MCF 10A (cell line): ENCODE measurements around the gene KRTAP10-8. TPM values are rescaled to one million over a fixed set of nuclear protein-coding genes. Genes with fewer than 3 reads are reported as not detected.
"Not testable (repeated sequence)": the region's sequence is repeated elsewhere in the genome, so short reads cannot be mapped to it uniquely, and the experiment has no call there.

ENCODE experiments used
- BruUV-seq: library from RNA; stranded (reverse); fragments of 400-500 nt; replicated peaks from 2 replicates; lab custom pipeline; 2021; lab: Mats Ljungman, UMichigan
- CTCF ChIA-PET: fragments of 300-600 bp; sonication (Branson Sonifier 250); formaldehyde crosslinking; extraction: SDS; loops from one replicate; lab custom pipeline; 2021; ENCODE audit warnings: antibody characterized with exemption, inconsistent platforms; lab: Yijun Ruan, JAX
- POLR2A ChIA-PET: fragments of 300-600, 350-650 bp; sonication (Branson Sonifier 250); formaldehyde crosslinking; extraction: SDS; loops from one replicate; lab custom pipeline; 2020; ENCODE audit warnings: antibody characterized with exemption, inconsistent platforms; lab: Yijun Ruan, JAX
- DNase-seq: peaks from one replicate; pipeline ENCODE4 v3.0.0-alpha.2; 2018; ENCODE audit not compliant: unreplicated experiment
- H3K27ac Mint-ChIP-seq: one replicate; pipeline ENCODE4 v1.8.0; 2022; ENCODE audit warnings: mild to moderate bottlenecking, low read depth, mixed read lengths; ENCODE audit not compliant: unreplicated experiment
- H3K27me3 Mint-ChIP-seq: one replicate; pipeline ENCODE4 v1.8.0; 2022; ENCODE audit warnings: mixed read lengths; ENCODE audit not compliant: insufficient read depth, unreplicated experiment
- H3K36me3 Mint-ChIP-seq: one replicate; pipeline ENCODE4 v1.8.0; 2022; ENCODE audit warnings: mild to moderate bottlenecking, moderate library complexity, mixed read lengths; ENCODE audit not compliant: insufficient read depth, unreplicated experiment
- H3K4me1 Mint-ChIP-seq: one replicate; pipeline ENCODE4 v1.8.0; 2022; ENCODE audit warnings: mixed read lengths; ENCODE audit not compliant: insufficient read depth, unreplicated experiment
- H3K4me3 Mint-ChIP-seq: one replicate; pipeline ENCODE4 v1.8.0; 2022; ENCODE audit warnings: mild to moderate bottlenecking, moderate library complexity, mixed read lengths; ENCODE audit not compliant: unreplicated experiment
- H3K9me3 Mint-ChIP-seq: one replicate; pipeline ENCODE4 v1.8.0; 2022; ENCODE audit warnings: mixed read lengths; ENCODE audit not compliant: unreplicated experiment
- intact Hi-C: fragments of 100-400 bp; cut with micrococcal nuclease; formaldehyde crosslinking; loops from 2 replicates; pipeline ENCODE4 v1.14.1; 2022
- total RNA-seq: library from RNA; stranded (reverse); gene quantifications from 2 replicates; pipeline ENCODE4 v1.2.3, GENCODE V29; 2022
- TF ChIP-seq, protein P1 (sequence below): fragments of 200-600 bp; IDR thresholded peaks from one replicate; pipeline ENCODE4 v1.8.0; 2022; ENCODE audit warnings: antibody characterized with exemption, mild to moderate bottlenecking; ENCODE audit not compliant: unreplicated experiment

The KRTAP10-8 gene
- total RNA-seq, 1 experiment from 2014 or later = not detected

DNA sequence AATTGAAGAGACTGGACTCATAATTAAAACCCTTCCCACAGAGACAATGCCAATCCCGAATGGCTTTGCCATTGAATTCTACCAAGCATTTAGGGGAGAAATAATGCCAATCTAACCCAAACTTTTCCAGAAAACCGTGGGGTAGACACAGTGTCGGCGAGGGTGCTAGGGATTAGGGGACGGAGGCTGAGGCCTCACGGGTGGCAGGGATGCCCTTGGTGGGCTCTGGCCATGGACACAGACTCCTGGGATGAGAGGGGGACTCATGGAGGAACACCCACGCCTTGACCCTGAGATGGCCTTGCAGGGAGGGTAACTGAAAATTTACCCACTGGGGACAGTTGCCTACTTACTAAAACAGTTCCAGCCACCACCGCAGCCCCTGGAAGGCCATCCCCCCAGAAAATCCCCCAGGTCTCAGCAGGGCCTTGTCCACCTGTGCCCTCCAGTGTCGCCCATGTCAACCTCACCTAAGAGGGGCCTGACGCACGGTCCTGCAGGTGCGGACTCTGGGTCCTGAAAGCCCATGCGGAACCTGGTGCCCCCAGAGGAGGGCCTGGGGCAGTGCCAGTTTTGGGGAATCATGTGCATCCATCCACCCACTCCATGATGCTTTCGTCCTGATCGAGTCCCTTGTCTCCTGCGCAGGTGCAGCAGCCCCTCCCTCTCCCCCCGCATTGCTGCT, 33.4 kb upstream of the KRTAP10-8 start:
- ChIA-PET CTCF (no interaction called here), POLR2A (no interaction called here)
- peaks cover 16% of the 10 kb centered on the region for H3K9me3 Mint-ChIP-seq
- H3K27me3 Mint-ChIP-seq = peaks cover 35% of the 10 kb centered on the region
- no peak for DNase-seq
- intact Hi-C loops = no loop called here
- H3K27ac Mint-ChIP-seq = no peak overlapping the region
- no peaks in the 10 kb centered on the region for H3K36me3 Mint-ChIP-seq
- H3K4me3 Mint-ChIP-seq = no peak overlapping the region
- TF ChIP-seq, protein P1, sequence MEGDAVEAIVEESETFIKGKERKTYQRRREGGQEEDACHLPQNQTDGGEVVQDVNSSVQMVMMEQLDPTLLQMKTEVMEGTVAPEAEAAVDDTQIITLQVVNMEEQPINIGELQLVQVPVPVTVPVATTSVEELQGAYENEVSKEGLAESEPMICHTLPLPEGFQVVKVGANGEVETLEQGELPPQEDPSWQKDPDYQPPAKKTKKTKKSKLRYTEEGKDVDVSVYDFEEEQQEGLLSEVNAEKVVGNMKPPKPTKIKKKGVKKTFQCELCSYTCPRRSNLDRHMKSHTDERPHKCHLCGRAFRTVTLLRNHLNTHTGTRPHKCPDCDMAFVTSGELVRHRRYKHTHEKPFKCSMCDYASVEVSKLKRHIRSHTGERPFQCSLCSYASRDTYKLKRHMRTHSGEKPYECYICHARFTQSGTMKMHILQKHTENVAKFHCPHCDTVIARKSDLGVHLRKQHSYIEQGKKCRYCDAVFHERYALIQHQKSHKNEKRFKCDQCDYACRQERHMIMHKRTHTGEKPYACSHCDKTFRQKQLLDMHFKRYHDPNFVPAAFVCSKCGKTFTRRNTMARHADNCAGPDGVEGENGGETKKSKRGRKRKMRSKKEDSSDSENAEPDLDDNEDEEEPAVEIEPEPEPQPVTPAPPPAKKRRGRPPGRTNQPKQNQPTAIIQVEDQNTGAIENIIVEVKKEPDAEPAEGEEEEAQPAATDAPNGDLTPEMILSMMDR = no peak
- no TSS peak for BruUV-seq
- H3K4me1 Mint-ChIP-seq = peaks cover 7% of the 10 kb centered on the region

DNA sequence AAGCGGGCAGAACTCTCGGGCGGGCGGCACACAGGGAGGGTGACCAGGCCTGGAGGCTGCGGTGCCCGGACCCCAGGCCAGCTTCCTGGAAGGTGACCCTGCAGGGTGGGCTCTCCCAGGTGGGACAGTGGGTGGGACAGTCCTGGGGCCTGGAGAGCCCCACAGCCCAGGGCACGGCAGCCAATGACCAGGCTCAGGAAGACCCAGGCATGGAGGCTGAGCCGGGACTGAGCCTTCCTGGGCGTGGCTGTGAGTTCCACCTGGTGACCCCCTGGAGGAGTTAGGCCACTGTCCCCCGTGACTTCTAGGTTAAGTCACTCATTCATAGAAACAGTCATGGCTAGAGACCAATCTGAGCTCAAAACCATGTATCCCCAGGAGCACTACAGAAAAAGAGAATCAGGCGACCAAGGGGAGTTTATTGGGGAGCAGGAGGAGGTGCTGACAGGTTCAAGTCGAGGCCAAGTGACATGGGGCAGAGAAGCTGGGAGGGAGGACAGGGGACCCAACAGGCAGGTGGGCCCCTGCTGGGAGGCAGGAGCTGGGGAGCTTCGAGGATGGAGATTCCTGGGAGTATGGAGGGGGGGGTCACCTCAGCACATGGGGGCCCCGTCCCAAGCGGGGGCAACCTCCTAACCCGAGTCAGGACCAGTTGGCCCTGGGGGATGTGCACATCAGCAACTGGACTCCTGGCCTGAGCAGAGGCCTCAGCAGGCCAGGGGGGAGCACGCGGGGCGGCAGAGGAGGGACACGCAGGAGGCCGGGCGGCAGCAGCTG, 32.6 kb upstream of the KRTAP10-8 start:
- TF ChIP-seq, protein P1 = no peak
- CTCF ChIA-PET = no interaction called here

DNA sequence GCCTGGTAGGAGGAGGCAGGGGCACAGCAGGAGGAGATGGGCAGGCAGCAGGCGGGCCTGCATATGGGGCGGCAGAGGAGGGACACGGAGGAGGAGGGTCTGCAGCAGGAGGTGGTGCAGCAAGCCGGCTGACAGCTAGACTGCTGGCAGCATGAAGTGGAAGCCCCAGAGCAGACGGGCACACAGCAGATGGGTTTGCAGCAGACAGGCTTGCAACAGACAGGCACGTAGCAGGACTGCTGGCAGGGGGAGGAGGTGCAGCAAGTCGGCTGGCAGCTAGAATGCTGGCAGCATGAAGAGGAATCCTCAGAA, 32.1 kb upstream of the KRTAP10-8 start:
- H3K27ac Mint-ChIP-seq = no peak overlapping the region
- TF ChIP-seq, protein P1 = no peak
- no peak overlapping the region for H3K4me3 Mint-ChIP-seq
- no peaks in the 10 kb centered on the region for H3K36me3 Mint-ChIP-seq
- BruUV-seq = no TSS peak
- no peak for DNase-seq
- ChIA-PET CTCF (no interaction called here), POLR2A (interaction anchor here (0.6 kb wide), 1 partner anchor 1677 kb away, joined by 3 read pairs; no protein-coding TSS in a partner anchor)
- peaks cover 16% of the 10 kb centered on the region for H3K9me3 Mint-ChIP-seq
- intact Hi-C loops = no loop called here
- H3K4me1 Mint-ChIP-seq = peaks cover 3% of the 10 kb centered on the region
- H3K27me3 Mint-ChIP-seq = peaks cover 40% of the 10 kb centered on the region

More for the DNA sequence above, 32.6 kb upstream of the KRTAP10-8 start:
- no peak overlapping the region for H3K27ac Mint-ChIP-seq
- peaks cover 7% of the 10 kb centered on the region for H3K4me1 Mint-ChIP-seq
- no TSS peak for BruUV-seq
- H3K27me3 Mint-ChIP-seq = peaks cover 40% of the 10 kb centered on the region
- intact Hi-C loops = no loop called here
- H3K4me3 Mint-ChIP-seq = no peak overlapping the region
- DNase-seq = no peak
- H3K9me3 Mint-ChIP-seq = peaks cover 16% of the 10 kb centered on the region
- no peaks in the 10 kb centered on the region for H3K36me3 Mint-ChIP-seq
- POLR2A ChIA-PET = interaction anchor here (0.6 kb wide), 1 partner anchor 1676 kb away, joined by 3 read pairs; no protein-coding TSS in a partner anchor

DNA sequence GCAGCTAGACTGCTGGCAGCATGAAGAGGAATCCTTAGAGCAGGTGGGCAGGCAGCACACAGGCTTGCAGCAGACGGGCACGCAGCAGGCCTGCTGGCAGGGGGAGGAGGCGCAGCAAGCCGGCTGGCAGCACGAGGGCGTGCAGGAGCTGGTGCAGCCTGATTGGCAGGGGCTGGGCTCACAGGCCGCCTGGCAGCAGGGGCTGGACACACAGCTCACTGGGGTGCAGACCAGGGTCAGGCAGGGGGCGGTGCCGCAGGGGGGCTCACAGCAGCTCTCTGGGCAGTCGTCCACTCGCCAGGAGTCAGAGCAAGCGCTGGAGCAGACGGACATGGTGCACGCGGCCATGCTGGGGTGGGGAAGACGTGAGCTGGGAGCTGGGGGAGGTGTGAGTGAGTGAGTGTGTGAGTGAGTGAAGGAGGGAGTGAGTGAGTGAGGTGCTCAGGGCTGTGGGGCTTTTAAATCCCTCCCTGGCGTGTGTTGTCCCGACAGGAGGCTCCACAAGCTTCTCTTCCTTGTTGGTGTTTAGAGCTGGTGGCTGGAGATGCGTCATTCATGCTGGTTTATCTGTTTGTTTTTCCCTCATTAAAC, 31.6 kb upstream of the KRTAP10-8 start, which contains the start of gene KRTAP10-5:
Gene KRTAP10-5, minus strand, starts transcription at position 374 of the 591 bp plus-strand sequence. Its CDS starts 26 bp downstream, at position 348.
- peaks cover 40% of the 10 kb centered on the region for H3K27me3 Mint-ChIP-seq

More for the DNA sequence above, 31.6 kb upstream of the KRTAP10-8 start, which contains the start of gene KRTAP10-5:
- H3K4me3 Mint-ChIP-seq, intact Hi-C loops, BruUV-seq, POLR2A ChIA-PET, H3K4me1 Mint-ChIP-seq, H3K36me3 Mint-ChIP-seq, H3K27ac Mint-ChIP-seq, DNase-seq: not testable (repeated sequence)
- CTCF ChIA-PET = interaction anchor here (0.5 kb wide), 1 partner anchor 10 kb away, joined by 3 read pairs; no protein-coding TSS in a partner anchor
- H3K9me3 Mint-ChIP-seq = peaks cover 16% of the 10 kb centered on the region
